NCI-H69 (cell line): ENCODE measurements around the gene MPL.
"Not testable (repeated sequence)": the region's sequence is repeated elsewhere in the genome, so short reads cannot be mapped to it uniquely, and the experiment has no call there.

Source experiments
- DNase-seq: peaks from one replicate; lab custom pipeline; 2025; lab: John Stamatoyannopoulos, UW

Gene MPL

GRCh38 chr1:43379476-43379875, 41.9 kb downstream of the MPL start:
- no peak for DNase-seq

GRCh38 chr1:43381612-43382011, 44.0 kb downstream of the MPL start:
- DNase-seq, result no peak

GRCh38 chr1:43382027-43382779, 44.6 kb downstream of the MPL start:
- DNase-seq, result peak; percentile 64

- peak; percentile 22 for DNase-seq
These were observed 45.8 kb downstream of the MPL start for GRCh38 chr1:43383449-43383848.

- DNase-seq, result no peak
These were observed 49.1 kb downstream of the MPL start for GRCh38 chr1:43386676-43387075.

- no peak for DNase-seq
These were observed 50.5 kb downstream of the MPL start for GRCh38 chr1:43387976-43388599.

- peak; percentile 2 for DNase-seq
These were observed 51.0 kb downstream of the MPL start for GRCh38 chr1:43388613-43389012.

GRCh38 chr1:43389326-43390313, 52.0 kb downstream of the MPL start, which contains the start of the genes MED8 and SZT2:
Gene MED8 (minus strand): TSS chr1:43389800. CDS start chr1:43389764, 36 bp downstream.
Gene SZT2 (plus strand): TSS chr1:43389899. CDS start chr1:43389969, 70 bp downstream.
- peak; percentile 90 for DNase-seq

GRCh38 chr1:43392702-43393101, 55.1 kb downstream of the MPL start:
- DNase-seq, result no peak

GRCh38 chr1:43395523-43395922, 57.9 kb downstream of the MPL start:
- no peak for DNase-seq

- no peak for DNase-seq
These were observed 58.4 kb downstream of the MPL start for GRCh38 chr1:43396059-43396458.

GRCh38 chr1:43398227-43398626, 60.6 kb downstream of the MPL start:
- no peak for DNase-seq

GRCh38 chr1:43400441-43400840, 62.8 kb downstream of the MPL start:
- not testable (repeated sequence) for DNase-seq

GRCh38 chr1:43402089-43402865, 64.7 kb downstream of the MPL start:
- DNase-seq, result no peak
